ENCODE data around the gene DLG4.
A peak's percentile ranks its signal among the peaks of the same experiment; 100 is the strongest.

The DLG4 gene

DNA sequence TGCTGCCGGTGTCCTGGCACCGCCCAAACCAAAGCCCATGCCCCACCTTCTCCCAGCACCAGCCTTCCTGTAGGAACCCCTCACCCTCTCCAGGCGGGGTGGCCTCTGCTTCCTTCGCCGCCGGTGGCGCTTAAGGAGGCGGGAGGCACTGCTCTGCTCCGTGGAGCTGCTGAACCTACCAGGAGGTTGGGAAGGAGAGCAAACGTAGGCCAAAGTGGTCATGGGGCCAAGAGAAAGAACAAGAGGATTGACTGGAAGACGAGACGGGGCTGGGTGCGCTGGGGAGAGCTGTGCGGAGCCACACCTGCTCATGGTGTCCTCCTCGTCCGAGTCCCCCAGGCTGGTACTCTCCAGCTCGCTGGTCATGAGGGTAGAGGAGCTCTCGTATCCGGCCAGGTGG is 9.9 kb upstream of the DLG4 start:
- no peak for DNase-seq (ENCODE audit: low read depth in 2 of 2)

DNA sequence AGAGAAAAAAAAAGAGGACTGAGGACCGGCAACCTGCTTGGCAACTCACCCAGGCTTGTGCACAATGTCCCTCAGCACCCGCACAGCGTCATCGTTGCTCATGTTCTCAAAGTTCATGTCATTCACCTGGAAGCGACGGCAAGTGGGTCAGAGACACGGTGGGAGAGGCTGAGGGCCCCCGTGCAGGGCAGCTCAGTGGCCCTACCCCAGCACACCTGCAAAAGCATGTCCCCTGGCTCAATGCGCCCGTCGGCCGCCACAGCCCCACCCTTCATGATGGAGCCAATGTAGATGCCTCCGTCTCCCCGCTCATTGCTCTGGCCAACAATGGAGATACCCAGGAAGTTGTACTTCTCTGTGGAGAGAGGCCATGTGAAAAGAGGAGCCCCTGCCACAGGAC is 9.3 kb upstream of the DLG4 start:
- DNase-seq (ENCODE audit: low read depth in 2 of 2): no peak

DNA sequence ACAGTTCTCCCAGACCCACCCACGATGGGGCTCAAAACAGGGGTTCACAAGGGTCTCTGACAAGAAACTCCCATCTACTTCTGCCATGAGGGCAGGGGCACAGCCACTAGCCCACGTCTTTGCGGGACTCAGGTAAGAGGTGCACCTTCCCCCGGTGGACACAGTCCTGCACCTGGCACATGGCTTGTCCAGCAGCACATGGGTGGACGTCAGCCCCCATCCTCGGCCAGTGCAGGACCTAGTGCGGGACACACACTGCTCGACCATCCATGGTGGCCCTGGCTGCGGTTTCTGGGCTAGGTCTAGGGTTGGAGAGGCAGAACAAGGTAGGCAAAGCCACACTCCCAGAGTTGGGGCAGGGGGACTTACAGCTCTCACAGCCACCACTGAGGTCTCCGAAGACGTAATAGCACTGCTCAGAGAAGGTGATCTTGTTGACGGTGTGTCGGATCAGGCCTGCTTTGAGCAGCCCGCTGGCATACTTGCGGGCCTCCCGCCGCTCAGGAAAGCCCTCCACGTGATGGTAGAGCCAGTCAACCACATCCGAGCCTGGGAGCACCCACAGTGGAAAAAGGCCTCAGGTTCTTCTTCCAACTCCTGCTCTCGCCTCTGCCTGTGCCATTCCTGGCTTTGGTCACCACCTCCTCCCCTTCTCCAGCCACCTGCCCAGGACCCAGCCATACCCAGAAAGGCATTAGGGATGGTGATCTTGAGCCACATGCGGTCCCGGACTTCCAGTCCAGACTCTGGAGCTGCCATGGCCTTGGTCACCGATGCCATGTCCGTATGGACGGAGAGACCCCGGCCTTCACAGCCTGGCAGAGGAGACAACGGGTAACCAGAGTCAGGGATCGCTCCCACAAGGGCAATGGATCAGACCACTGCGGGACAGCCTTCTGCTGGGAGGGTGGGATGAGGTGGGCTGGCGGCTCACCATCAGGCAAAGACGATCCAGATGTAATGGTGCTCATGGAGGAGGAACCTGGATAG is 7.4 kb upstream of the DLG4 start:
- no peak for DNase-seq (ENCODE audit: low read depth in 2 of 2)

DNA sequence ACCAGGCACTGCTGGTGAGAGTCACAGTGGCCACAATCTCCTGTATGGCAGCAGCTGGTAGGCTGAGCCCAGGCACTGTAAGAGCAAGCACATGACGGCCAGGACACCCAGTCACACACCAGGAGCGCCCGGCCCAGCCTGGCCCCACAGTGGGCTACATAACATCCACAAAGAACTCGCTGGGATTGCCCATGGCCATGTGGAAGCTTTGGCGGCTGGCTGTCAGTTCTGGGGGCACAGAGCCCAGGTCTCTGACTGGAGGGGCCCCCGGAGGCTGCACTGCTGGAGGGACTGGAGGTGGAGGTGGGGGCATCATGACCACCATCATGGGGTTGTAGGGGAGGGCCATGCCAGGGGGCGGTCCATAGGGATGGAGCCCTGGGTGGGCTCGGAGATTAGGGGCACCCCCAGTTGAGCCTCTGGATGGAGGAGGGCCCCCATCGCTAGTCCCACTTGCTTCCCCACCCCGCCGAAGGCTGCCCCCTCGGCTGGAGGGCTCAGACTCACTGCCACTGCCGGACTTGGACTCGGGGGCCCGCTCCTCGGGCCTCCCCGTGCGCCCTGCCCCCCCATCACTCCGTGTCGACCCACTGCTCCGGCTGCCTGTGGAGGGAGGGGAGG is 6.2 kb upstream of the DLG4 start:
- DNase-seq (ENCODE audit: low read depth in 2 of 2): no peak

DNA sequence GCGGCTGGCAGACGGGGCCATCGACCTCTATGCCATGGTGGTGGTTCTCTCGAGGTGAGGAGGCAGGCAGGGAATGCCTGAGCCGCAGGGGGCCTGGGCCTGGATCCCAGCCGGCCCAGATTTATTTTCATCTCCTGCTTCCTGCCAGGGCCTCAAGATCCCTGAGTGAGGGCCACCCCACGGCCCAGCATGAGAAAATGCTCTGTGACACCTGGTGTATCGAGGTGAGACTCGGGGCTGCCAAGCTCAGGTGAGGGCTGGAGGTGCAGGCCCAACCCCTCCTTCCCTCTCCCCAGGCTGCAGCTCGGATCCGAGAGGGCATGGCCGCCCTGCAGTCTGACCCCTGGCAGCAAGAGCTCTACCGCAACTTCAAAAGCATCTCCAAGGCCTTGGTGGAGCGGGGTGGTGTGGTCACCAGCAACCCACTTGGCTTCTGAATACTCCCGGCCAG is 5.0 kb upstream of the DLG4 start:
- no peak for DNase-seq (ENCODE audit: low read depth in 2 of 2)

DNA sequence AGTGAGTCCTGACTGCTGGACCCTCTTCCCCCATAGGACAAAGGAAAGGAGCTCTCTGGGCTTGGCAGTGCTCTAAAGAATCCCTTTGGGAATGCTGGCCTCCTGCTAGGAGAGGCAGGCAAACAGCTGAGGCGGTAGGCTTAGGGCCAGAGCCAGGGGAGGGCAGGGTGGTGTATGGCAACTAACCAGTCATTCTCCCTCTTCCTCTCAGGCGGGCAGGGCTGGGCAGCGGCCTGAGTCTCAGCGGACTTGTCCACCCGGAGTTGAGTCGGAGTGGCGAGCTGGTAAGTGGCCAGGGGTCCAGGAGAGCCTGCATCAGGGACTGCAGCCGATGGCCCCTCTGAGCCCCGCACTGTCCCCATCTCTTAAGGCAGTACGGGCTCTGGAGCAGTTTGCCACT is 4.5 kb upstream of the DLG4 start:
- no peak for DNase-seq (ENCODE audit: low read depth in 2 of 2)

DNA sequence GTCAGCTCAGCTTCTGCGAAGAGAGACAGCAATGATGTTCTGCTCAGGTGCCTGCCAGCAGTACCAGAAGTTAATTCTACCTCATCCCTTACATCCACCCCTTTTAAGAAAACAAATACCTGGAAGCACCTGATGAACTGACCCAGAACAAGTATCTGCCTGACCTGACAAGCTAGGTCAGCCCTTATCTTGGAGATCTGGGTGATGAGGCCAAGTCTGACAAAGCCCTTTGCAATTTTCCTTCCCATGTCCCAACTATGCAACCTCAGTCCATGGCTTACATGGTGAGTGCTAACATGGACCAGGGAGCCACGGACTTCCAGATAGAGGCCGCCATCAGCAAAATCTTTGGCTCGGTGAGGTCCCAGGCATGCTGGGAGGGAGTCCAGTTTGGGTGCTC is 3.7 kb upstream of the DLG4 start:
- no peak for DNase-seq (ENCODE audit: low read depth in 2 of 2)

DNA sequence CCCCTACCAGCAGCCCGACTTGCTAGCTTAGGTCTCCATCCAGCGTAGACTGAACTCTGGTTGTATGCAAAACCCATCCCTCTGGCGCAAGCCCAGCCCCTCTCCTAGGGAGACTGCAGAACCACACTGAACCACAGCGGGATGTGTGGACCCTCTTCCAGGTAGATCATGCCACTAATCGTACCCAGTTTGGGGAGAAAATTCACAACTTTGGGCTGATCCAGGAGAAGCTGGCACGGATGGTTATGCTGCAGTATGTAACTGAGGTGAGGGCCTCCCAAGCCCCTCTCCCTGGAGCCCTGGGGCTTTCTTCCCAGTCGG is 3.3 kb upstream of the DLG4 start:
- no peak for DNase-seq (ENCODE audit: low read depth in 2 of 2)

DNA sequence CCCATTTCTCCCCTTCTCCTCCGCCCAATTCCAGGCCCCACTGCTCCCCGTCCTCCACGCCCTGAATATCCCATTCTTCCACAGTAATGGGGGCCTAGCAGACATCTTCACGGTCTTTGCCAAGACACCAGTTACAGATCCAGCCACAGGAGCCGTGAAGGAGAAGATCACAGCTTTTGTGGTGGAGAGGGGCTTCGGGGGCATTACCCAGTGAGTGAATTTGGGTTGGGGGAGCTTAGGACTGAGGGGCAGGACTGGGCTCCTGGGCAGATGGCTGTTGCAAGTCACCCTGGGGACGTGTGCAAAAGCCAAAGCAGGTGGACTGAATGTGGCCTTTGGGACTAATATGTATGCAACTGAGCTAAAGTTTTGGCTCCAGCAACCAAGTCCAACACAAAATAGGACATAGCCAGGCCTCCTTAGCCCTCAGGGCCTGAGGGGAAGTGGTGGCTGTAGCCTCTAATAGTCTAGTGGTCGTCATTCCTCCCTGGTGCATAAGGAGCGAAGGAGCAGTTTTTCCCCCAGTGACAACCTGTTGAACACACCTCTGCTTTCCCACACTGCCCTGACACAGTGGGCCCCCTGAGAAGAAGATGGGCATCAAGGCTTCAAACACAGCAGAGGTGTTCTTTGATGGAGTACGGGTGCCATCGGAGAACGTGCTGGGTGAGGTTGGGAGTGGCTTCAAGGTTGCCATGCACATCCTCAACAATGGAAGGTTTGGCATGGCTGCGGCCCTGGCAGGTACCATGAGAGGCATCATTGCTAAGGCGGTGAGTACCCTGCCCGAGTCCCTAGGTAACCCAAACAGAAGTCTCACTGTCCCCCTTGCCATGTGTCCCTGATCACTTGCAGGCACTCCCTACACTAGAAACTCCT is 2.7 kb upstream of the DLG4 start:
- DNase-seq (ENCODE audit: low read depth in 2 of 2): no peak

DNA sequence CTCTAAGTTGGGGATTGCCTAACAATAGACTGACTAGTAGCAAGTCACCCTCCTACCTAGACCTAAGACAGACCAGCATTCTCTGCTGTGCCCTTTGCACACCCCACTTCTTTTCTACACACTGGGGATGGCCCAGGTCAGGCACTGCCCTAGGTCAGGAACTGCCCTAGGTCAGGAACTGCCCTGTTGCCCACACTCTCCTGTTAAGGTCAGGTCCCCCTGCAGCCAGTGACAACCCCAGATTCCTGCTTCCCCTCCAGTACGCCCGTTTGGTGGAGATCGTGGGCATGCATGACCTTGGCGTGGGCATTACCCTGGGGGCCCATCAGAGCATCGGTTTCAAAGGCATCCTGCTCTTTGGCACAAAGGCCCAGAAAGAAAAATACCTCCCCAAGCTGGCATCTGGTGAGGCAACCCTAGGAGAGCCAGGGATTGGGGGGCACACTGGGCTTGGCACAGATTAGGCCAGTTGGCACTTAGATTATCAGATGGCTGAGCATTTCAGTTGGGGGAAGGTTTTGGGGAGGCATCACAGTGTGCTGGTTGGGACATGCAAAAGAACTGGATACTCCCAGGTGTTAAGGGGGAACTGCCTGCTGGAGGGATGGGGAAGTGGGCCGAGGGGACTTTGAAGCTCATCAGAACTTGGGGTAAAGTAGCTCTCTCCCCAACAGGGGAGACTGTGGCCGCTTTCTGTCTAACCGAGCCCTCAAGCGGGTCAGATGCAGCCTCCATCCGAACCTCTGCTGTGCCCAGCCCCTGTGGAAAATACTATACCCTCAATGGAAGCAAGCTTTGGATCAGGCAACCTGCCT is 1.8 kb upstream of the DLG4 start:
- no peak for DNase-seq (ENCODE audit: low read depth in 2 of 2)

DNA sequence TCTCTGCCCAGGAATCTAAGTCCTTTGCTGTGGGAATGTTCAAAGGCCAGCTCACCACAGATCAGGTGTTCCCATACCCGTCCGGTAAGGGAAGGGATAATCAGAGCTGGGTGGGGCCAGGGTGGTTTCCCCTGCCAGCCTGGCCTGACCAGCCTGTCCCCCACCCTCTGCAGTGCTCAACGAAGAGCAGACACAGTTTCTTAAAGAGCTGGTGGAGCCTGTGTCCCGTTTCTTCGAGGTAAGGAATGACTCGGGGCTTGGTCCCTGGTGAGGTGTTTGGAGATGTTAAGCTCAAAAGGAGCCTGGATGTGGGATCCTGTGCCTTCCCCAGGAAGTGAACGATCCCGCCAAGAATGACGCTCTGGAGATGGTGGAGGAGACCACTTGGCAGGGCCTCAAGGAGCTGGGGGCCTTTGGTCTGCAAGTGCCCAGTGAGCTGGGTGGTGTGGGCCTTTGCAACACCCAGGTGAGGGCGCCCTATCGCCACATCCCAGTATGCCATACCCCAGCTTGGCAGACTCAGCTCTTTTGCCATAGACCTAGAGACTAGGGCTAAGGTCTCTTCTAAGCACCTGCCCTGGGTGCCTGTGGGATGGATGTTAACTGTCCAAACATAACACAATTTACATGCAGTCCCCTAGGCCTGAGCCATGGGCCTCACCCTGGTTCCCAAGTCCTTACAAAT is 1.1 kb upstream of the DLG4 start:
- peak; percentile 37 to 46 for DNase-seq (ENCODE audit: low read depth in 2 of 2)

DNA sequence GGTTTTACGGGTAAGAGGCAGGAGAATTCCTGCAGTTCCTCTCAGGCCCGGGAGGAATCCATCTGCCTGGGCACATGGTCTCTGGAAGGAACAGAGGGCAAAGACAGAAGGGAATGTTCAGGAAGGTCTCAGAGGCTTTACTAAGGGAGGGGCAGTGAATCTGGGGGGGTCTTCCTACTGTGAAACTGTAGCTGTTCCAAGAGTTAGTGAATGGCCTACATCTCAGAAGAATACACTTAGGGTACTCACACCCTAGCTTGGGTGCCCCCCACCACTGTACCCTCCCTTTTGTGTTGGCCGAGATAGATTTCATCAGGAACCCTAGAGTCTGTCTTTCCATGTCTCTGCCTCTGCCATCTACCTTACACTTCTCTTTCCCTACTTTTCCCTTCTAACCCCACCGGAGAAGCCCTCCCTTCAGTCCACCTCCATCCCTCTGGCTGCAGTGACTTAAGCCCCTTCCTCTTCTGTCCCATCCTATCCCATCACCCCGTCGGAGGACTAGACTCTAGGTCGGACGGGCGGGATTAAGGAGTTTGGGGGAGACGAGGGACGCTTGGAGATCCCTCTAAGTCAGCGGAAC is 316 bp downstream of the DLG4 start:
- no peak for DNase-seq (ENCODE audit: low read depth in 2 of 2)

DNA sequence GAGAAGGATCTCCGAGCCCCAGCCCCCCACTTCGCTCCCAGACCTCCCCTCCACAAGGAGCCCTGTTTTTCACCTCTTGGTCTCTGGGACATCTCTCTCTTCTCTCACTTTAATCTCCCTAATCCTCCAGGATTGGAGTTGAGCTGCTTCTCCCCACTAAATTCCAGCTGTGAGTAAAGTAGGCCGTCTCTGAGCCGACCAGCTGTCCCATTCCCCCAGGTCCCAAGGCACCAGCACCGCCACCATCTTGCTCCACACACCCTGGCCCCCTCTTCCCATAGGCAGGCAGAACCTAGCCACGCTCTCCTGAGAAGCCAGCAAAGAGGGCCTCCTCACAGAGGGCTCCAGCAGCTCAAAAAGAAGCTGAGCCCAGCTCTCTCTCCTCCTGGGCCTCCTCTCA is 878 bp downstream of the DLG4 start:
- DNase-seq (ENCODE audit: low read depth in 2 of 2): no peak

DNA sequence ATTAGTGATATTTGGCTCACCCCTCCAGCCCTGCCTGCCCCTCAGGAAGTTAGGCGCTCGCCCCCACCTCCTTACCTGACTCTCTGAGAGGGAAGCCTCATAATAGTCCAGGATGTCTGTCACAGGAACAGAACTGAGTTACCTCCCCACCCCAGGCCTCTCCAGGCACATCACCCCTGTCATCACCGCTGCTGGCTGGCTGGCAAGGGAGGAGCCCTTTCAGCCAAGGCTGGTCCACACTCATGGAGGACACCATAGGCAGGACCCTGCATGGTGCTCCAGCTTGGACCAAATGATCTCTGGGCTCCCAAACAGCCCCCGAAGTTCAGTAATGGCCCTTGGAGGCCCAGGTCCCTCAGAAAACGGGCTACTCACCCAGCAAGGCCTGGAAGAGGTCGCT is 1.5 kb downstream of the DLG4 start:
- no peak for DNase-seq (ENCODE audit: low read depth in 2 of 2)

DNA sequence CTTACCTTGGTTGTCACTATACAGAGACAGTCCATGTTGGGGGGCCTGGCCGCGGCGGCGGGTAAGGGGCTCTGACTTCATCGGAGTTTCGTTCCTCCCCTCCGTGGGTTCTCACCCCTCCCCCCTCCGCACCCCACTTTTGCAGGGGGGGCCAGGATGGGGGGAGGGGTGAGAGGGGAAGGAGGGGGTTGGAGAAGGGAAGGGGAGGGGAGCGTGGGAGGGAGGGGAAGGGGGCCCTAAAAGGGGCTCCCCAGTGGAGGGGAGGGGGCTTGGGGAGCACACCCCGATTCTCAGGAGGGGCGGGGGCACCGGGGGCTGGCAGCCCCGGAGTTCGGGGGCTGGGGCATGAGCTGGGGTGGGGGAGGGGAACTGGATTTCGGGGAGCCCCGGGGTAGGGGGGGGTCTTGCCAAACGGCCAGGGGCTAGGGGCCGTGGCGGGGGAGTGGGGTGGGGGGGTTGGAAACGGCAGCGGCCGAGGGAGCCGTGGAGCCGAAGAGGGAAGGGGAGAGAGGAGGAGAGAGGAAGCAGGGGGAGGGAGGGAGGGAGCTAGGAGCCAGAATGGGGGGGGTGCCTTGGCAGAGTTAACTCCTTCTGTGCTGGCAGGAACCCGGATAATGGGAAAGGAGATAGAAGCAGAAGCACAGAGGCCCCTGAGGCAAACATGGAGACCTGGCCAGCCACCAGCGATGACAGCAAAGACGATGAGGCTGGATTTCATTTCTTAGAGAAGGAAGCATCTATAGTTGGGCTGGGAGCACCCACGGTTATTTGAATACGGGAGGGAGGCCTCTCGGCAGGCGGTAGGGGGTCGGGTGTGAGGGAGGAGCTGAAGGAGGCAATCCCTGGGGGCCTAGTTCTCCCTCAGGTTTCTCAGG is 2.3 kb downstream of the DLG4 start:
- no peak for DNase-seq (ENCODE audit: low read depth in 2 of 2)

DNA sequence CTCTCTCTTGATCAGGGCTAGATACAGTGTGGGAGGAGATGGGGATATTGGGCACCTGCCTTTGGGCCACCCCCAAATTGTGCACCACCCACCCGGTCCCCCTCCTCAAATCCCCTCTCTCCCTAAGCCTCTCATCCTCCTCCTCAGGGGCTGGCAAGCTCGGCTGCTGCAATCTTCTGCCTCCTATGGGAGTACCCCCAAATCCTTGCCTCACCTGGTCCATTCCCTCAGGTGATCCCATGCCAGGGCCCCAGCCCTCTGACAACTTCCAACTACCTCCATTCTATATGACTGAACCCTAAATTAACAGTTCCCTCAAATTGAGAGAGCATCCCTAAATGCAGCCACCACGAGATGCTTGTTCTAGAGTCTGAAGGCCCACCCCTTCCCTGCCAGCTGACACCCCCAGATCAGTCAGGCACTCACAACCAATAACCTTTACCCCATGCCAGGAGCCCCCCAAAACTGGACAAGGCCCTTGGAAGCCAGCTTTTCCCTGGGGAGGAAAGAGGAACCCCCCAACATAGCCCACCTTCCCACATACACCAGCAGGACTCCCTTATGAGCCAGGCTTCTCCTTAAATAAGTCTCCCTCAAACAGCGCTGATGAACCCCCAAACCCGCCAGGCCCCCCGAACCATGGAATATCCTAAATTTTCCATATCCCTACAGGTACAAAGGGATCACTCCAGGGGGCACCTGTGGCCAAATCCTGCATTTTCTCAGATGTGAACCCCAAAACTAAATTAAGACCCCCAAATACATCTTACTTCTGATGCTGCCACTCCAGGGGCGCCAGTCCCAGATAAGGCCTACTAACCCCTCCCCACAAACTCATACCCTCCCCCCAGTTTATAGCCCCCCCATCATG is 3.2 kb downstream of the DLG4 start:
- DNase-seq (ENCODE audit: low read depth in 2 of 2): no peak

DNA sequence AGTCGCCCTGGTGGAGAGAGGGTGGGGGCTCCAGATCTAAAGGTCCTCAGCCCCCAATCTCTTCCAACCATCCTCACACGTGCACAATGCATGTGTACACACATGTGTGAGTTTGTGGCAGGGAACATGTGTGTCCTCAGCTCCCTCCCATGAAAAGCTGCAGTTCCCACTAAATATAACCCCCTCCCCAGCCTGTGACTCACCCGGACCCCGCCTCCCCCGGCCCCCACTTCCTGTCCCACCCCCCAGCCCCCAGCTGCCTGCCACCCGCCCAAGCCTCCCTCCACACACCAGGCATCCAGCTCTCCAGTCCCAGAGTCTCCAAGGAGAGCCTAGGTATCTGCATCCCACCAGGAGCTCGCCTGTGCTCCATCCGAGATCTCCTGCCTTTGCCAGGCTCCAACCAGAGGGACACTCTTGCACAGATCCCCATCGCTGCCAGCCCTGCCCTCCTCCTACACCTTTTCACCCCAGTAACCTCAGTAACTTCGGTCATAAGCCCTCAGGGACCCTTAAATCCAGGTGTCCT is 3.9 kb downstream of the DLG4 start:
- no peak for DNase-seq (ENCODE audit: low read depth in 2 of 2)

DNA sequence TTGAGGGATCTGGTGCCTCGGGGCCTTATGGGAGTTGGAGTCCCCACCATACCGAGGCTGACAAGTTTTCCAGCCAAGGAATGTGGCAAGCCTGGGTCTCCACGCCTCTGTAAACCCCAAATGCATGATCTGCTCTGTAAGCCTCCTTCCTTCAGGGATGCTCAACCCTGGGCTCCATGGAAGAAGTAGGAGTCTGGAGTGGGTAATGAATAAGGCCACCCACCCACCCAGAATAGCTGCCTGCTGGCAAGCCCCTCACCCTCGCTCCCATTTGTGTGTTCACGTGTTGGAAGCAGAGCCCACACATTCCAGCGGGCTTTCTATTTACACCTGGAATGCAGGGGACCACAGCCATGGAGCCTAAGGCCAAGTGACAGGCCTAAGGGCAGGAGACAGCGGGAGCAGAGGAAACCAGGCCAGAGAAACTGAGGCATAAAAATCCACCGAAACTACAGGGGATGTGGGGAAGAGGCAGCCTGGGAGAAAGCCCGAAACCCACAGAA is 4.4 kb downstream of the DLG4 start:
- DNase-seq (ENCODE audit: low read depth in 2 of 2): no peak
